MCF 10A (cell line): ENCODE data around the gene UBAC2. TPM values are rescaled to one million over a fixed set of nuclear protein-coding genes. Genes with fewer than 3 reads are reported as not detected.

Experiments
- BruUV-seq: library from RNA; stranded (reverse); fragments of 400-500 nt; replicated peaks from 2 replicates; lab custom pipeline; 2021; lab: Mats Ljungman, UMichigan
- CTCF ChIA-PET: fragments of 300-600 bp; sonication (Branson Sonifier 250); formaldehyde crosslinking; extraction: SDS; loops from one replicate; lab custom pipeline; 2021; ENCODE audit warnings: antibody characterized with exemption, inconsistent platforms; lab: Yijun Ruan, JAX
- POLR2A ChIA-PET: fragments of 300-600, 350-650 bp; sonication (Branson Sonifier 250); formaldehyde crosslinking; extraction: SDS; loops from one replicate; lab custom pipeline; 2020; ENCODE audit warnings: antibody characterized with exemption, inconsistent platforms; lab: Yijun Ruan, JAX
- DNase-seq: peaks from one replicate; pipeline ENCODE4 v3.0.0-alpha.2; 2018; ENCODE audit not compliant: unreplicated experiment
- H3K27ac Mint-ChIP-seq: one replicate; pipeline ENCODE4 v1.8.0; 2022; ENCODE audit warnings: mild to moderate bottlenecking, low read depth, mixed read lengths; ENCODE audit not compliant: unreplicated experiment
- H3K27me3 Mint-ChIP-seq: one replicate; pipeline ENCODE4 v1.8.0; 2022; ENCODE audit warnings: mixed read lengths; ENCODE audit not compliant: insufficient read depth, unreplicated experiment
- H3K36me3 Mint-ChIP-seq: one replicate; pipeline ENCODE4 v1.8.0; 2022; ENCODE audit warnings: mild to moderate bottlenecking, moderate library complexity, mixed read lengths; ENCODE audit not compliant: insufficient read depth, unreplicated experiment
- H3K4me1 Mint-ChIP-seq: one replicate; pipeline ENCODE4 v1.8.0; 2022; ENCODE audit warnings: mixed read lengths; ENCODE audit not compliant: insufficient read depth, unreplicated experiment
- H3K4me3 Mint-ChIP-seq: one replicate; pipeline ENCODE4 v1.8.0; 2022; ENCODE audit warnings: mild to moderate bottlenecking, moderate library complexity, mixed read lengths; ENCODE audit not compliant: unreplicated experiment
- H3K9me3 Mint-ChIP-seq: one replicate; pipeline ENCODE4 v1.8.0; 2022; ENCODE audit warnings: mixed read lengths; ENCODE audit not compliant: unreplicated experiment
- intact Hi-C: fragments of 100-400 bp; cut with micrococcal nuclease; formaldehyde crosslinking; loops from 2 replicates; pipeline ENCODE4 v1.14.1; 2022
- total RNA-seq: library from RNA; stranded (reverse); gene quantifications from 2 replicates; pipeline ENCODE4 v1.2.3, GENCODE V29; 2022
- TF ChIP-seq, protein P1 (sequence below): fragments of 200-600 bp; IDR thresholded peaks from one replicate; pipeline ENCODE4 v1.8.0; 2022; ENCODE audit warnings: antibody characterized with exemption, mild to moderate bottlenecking; ENCODE audit not compliant: unreplicated experiment

The UBAC2 gene
- total RNA-seq, 1 experiment from 2014 or later, result 74.7 TPM

DNA sequence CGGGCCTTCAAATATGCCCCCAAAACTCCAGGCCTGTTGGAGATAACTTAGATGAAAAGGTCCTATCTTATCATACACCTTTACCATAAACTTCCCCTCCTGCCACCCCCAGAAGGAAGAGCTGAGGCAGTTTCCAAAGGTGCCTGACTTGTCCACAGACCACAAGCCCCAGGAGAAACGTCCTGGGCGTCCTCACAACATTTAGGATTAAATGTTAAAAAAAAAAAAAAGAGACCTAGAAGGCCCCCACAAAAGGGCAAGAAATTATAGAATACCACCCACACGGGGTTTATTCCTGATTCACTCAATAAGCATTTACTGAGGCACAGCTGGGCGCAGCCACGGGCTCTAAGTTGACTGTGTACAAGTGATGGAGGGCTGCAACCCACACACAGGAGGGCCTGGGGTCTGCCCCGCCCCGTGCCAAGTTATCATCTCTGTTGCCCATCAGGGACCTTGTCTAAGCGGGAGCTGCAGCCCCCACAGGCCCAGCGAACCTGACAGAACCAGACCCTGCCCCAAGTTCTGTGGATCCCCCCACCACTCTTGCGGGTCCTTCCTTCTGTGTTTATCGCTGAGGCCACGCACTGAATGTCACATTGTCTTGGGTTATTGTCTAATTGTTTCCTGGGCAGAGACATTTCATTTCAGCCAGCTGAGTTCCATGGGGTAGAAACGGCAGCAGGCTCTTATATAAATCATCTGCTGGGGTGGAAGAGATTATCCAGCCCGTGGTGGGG is 217.6 kb downstream of the UBAC2 start:
- Mint-ChIP-seq H3K4me3 (no peak overlapping the region), H3K36me3 (no peaks in the 10 kb centered on the region), H3K27ac (no peak overlapping the region), H3K4me1 (no peaks in the 10 kb centered on the region), H3K9me3 (no peaks in the 10 kb centered on the region), H3K27me3 (peaks cover 37% of the 10 kb centered on the region)
- ChIA-PET POLR2A (interaction anchor here (0.6 to 0.7 kb wide), 2 partner anchors 8 to 17 kb away, joined by 3 to 4 read pairs; no protein-coding TSS in a partner anchor), CTCF (interaction anchor here (0.7 to 3.1 kb wide), 4 partner anchors 18 to 647 kb away, joined by 3 to 18 read pairs (median 4); no protein-coding TSS in a partner anchor)
- intact Hi-C loops, result no loop called here
- no TSS peak for BruUV-seq
- TF ChIP-seq, protein P1, sequence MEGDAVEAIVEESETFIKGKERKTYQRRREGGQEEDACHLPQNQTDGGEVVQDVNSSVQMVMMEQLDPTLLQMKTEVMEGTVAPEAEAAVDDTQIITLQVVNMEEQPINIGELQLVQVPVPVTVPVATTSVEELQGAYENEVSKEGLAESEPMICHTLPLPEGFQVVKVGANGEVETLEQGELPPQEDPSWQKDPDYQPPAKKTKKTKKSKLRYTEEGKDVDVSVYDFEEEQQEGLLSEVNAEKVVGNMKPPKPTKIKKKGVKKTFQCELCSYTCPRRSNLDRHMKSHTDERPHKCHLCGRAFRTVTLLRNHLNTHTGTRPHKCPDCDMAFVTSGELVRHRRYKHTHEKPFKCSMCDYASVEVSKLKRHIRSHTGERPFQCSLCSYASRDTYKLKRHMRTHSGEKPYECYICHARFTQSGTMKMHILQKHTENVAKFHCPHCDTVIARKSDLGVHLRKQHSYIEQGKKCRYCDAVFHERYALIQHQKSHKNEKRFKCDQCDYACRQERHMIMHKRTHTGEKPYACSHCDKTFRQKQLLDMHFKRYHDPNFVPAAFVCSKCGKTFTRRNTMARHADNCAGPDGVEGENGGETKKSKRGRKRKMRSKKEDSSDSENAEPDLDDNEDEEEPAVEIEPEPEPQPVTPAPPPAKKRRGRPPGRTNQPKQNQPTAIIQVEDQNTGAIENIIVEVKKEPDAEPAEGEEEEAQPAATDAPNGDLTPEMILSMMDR, result no peak
- DNase-seq, result no peak

DNA sequence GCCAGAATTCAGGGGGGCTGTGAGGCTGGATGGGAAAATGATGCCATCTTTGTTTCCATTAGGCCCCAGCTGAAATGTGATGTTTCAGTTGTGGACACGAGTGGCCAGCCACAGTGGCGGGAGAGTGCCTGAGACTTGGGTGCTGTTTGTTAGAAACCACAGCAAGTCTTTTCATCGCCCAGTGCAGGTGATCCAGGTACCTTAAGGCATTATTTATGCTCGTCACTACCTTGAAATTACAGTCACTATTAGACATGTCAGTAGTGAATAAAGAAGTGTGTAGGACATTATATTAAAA is 218.1 kb downstream of the UBAC2 start:
- TF ChIP-seq, protein P1, result no peak
- intact Hi-C loops, result no loop called here

DNA sequence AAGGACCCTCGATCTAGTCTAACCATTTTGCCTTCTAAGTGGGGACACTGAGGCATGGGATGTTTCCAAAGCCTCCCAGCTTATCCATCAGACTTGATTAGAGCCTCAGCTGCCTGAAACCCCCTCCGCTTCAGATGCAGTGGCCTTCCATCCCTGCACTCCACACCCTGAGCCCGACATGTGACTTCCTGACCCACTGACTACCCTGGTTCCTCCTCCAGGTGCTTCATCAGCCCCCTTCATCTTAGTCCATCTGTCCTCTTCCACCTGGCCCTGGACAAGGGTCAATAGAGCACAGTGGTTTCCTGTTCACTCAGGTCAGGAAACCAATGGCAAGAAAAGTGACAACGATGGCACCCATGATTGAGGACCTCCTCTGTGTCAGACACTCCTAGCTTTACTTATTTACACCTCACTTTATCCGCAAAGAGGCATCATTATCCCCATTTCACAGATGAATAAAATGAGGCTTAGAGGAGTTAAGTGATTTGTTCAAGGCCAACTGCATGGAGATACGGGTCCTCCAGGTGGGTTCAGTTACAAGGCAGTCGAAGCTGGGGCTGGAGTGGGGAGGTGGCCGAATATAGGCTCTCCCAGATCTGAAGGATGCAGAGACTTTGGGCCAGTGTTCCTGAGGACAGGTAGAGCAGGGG is 219.1 kb downstream of the UBAC2 start:
- Mint-ChIP-seq H3K36me3 (no peaks in the 10 kb centered on the region), H3K27ac (no peak overlapping the region), H3K9me3 (no peaks in the 10 kb centered on the region), H3K27me3 (peaks cover 49% of the 10 kb centered on the region), H3K4me3 (no peak overlapping the region), H3K4me1 (no peaks in the 10 kb centered on the region)
- POLR2A ChIA-PET, result no interaction called here
- intact Hi-C loops, result no loop called here
- BruUV-seq, result no TSS peak
- CTCF ChIA-PET, result interaction anchor here (0.5 to 3.1 kb wide), 5 partner anchors 17 to 244 kb away, joined by 3 to 18 read pairs (median 3); no protein-coding TSS in a partner anchor
- TF ChIP-seq, protein P1, result no peak
- no peak for DNase-seq

More for the DNA sequence above, 218.1 kb downstream of the UBAC2 start:
- Mint-ChIP-seq H3K4me1 (no peaks in the 10 kb centered on the region), H3K9me3 (no peaks in the 10 kb centered on the region), H3K27me3 (peaks cover 42% of the 10 kb centered on the region), H3K4me3 (no peak overlapping the region), H3K27ac (no peak overlapping the region), H3K36me3 (no peaks in the 10 kb centered on the region)
- no peak for DNase-seq
- POLR2A ChIA-PET, result interaction anchor here (0.6 to 0.7 kb wide), 2 partner anchors 8 to 17 kb away, joined by 3 to 4 read pairs; no protein-coding TSS in a partner anchor
- BruUV-seq, result no TSS peak
- CTCF ChIA-PET, result interaction anchor here (0.7 to 3.1 kb wide), 3 partner anchors 18 to 648 kb away, joined by 3 to 18 read pairs (median 3); no protein-coding TSS in a partner anchor

DNA sequence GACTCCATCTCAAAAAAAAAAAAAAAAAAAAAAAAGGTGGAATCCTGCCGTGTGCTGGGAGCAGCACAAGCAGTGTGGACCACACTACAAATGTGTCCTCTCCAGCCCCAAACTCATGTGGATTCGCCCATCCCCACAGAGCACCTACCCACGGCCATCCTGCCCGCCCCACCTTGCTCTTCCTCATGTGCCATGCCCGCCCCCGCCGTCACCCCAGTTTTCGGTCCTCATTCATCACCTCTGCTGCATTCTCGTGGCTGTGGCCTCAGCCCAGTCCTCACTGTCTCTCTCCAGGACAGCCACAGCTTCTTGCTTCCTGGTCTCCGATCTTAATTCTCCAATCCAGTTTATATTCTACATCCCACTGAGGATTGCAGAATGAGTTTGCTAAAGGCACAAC is 220.6 kb downstream of the UBAC2 start:
- H3K9me3 Mint-ChIP-seq, result no peaks in the 10 kb centered on the region
- TF ChIP-seq, protein P1, result no peak
- no peak for DNase-seq
- ChIA-PET POLR2A (no interaction called here), CTCF (interaction anchor here (1.0 to 3.5 kb wide), 2 partner anchors 15 to 18 kb away, joined by 3 to 32 read pairs; no protein-coding TSS in a partner anchor)
- no peak overlapping the region for H3K27ac Mint-ChIP-seq
- H3K4me1 Mint-ChIP-seq, result no peaks in the 10 kb centered on the region
- H3K4me3 Mint-ChIP-seq, result no peak overlapping the region
- H3K36me3 Mint-ChIP-seq, result no peaks in the 10 kb centered on the region
- H3K27me3 Mint-ChIP-seq, result peaks cover 54% of the 10 kb centered on the region
- intact Hi-C loops, result no loop called here
- no TSS peak for BruUV-seq
